Natural killer cell treated with Interleukin-12 subunit alpha and Interleukin-12 subunit beta and Interleukin-15 and Interleukin-18, amount 100 ng/mL, for 72 hours (primary cell): ENCODE measurements around the gene DISP3. TPM values are rescaled to one million over a fixed set of nuclear protein-coding genes. Genes with fewer than 3 reads are reported as not detected.
A peak's percentile ranks its signal among the peaks of the same experiment; 100 is the strongest.

Experiments
- ATAC-seq, 2 donors: fragments of 150-1000 bp; cut with Tn5 transposase in 1 of 2; sonication (Bioruptor Pico), chemical (Tn5 transposase) in 1 of 2; 2 replicates each; pipeline ENCODE4 v1.10.0; 2021
- DNase-seq: peaks from one replicate; pipeline ENCODE4 v3.0.0; 2022; ENCODE audit warnings: low spot score
- H3K27ac Mint-ChIP-seq, 2 donors: 1 replicate in 1 of 2; 2 replicates in 1 of 2; pipeline ENCODE4 v1.8.0; 2022; ENCODE audit warnings: mixed read lengths in 2 of 2, mild to moderate bottlenecking in 1 of 2, moderate library complexity in 1 of 2
- H3K27me3 Mint-ChIP-seq, 2 donors: 1 replicate in 1 of 2; 2 replicates in 1 of 2; pipeline ENCODE4 v1.8.0; 2022; ENCODE audit warnings: mixed read lengths in 2 of 2
- H3K36me3 Mint-ChIP-seq: one replicate; pipeline ENCODE4 v1.8.0; 2022; ENCODE audit warnings: mixed read lengths
- H3K4me1 Mint-ChIP-seq, 2 donors: 1 replicate in 1 of 2; 2 replicates in 1 of 2; pipeline ENCODE4 v1.8.0; 2022; ENCODE audit warnings: low read depth in 2 of 2, mixed read lengths in 2 of 2, mild to moderate bottlenecking in 1 of 2
- H3K4me3 Mint-ChIP-seq: one replicate; pipeline ENCODE4 v1.8.0; 2022; ENCODE audit warnings: mixed read lengths
- H3K9me3 Mint-ChIP-seq: 2 replicates; pipeline ENCODE4 v1.8.0; 2022; ENCODE audit warnings: mixed read lengths
- total RNA-seq, 2 donors: library from RNA; stranded (reverse); gene quantifications; one replicate each; pipeline ENCODE4 v1.2.3, GENCODE V29; 2022

DISP3 gene
- total RNA-seq: 1 to 10 TPM in 1 of 2 donors, under 1 TPM in 1; 0.81 to 1.8 TPM

- peaks cover 5 to 12% of the 10 kb centered on the region in 2 donors for H3K4me1 Mint-ChIP-seq
- peak within 1 kb of the TSS; percentile 57 for H3K4me3 Mint-ChIP-seq
- peaks cover 3% of the 10 kb centered on the region for H3K9me3 Mint-ChIP-seq
- H3K27ac Mint-ChIP-seq: no peak within 1 kb of the TSS
- H3K27me3 Mint-ChIP-seq: peaks cover 28 to 35% of the 10 kb centered on the region in 2 donors
- peak; percentile 77 for DNase-seq
- peak; percentile 85 to 88 for ATAC-seq
- H3K36me3 Mint-ChIP-seq: no peaks in the 10 kb centered on the region
Measured at GRCh38 chr1:11478571-11479374, at the start of gene DISP3. Gene DISP3 (plus strand): TSS chr1:11479155. CDS start chr1:11500993, 21,838 bp downstream.

GRCh38 chr1:11429226-11429625, 49.7 kb upstream of the DISP3 start:
- no peak overlapping the region for H3K27ac Mint-ChIP-seq
- no peaks in the 10 kb centered on the region for H3K27me3 Mint-ChIP-seq
- DNase-seq (no peak), ATAC-seq (no peak)
- H3K4me1 Mint-ChIP-seq: no peaks in the 10 kb centered on the region
- H3K36me3 Mint-ChIP-seq: no peaks in the 10 kb centered on the region
- no peak overlapping the region for H3K4me3 Mint-ChIP-seq
- no peaks in the 10 kb centered on the region for H3K9me3 Mint-ChIP-seq

- no peaks in the 10 kb centered on the region for H3K27me3 Mint-ChIP-seq
- ATAC-seq (no peak), DNase-seq (no peak)
- no peaks in the 10 kb centered on the region for H3K4me1 Mint-ChIP-seq
- H3K27ac Mint-ChIP-seq: no peak overlapping the region
- H3K4me3 Mint-ChIP-seq: no peak overlapping the region
- no peaks in the 10 kb centered on the region for H3K9me3 Mint-ChIP-seq
- H3K36me3 Mint-ChIP-seq: no peaks in the 10 kb centered on the region
Measured at GRCh38 chr1:11429935-11430334, 49.0 kb upstream of the DISP3 start.

GRCh38 chr1:11431941-11432507, 46.9 kb upstream of the DISP3 start:
- no peak for ATAC-seq
- Mint-ChIP-seq H3K9me3 (no peaks in the 10 kb centered on the region), H3K27ac (no peak overlapping the region), H3K27me3 (peaks cover 3 to 6% of the 10 kb centered on the region in 2 donors), H3K36me3 (no peaks in the 10 kb centered on the region), H3K4me3 (no peak overlapping the region), H3K4me1 (no peaks in the 10 kb centered on the region)
- DNase-seq: peak; percentile 1

GRCh38 chr1:11432526-11432925, 46.4 kb upstream of the DISP3 start:
- no peak overlapping the region for H3K27ac Mint-ChIP-seq
- ATAC-seq (no peak), DNase-seq (peak; percentile 37)

GRCh38 chr1:11434501-11434900, 44.5 kb upstream of the DISP3 start:
- DNase-seq (no peak), ATAC-seq (no peak)
- Mint-ChIP-seq H3K36me3 (no peaks in the 10 kb centered on the region), H3K9me3 (no peaks in the 10 kb centered on the region), H3K27me3 (peaks cover 3 to 6% of the 10 kb centered on the region in 2 donors), H3K4me3 (no peak overlapping the region), H3K27ac (no peak overlapping the region), H3K4me1 (no peaks in the 10 kb centered on the region)

More at GRCh38 chr1:11432526-11432925, 46.4 kb upstream of the DISP3 start:
- no peaks in the 10 kb centered on the region for H3K4me1 Mint-ChIP-seq
- peaks cover 3 to 6% of the 10 kb centered on the region in 2 donors for H3K27me3 Mint-ChIP-seq
- no peak overlapping the region for H3K4me3 Mint-ChIP-seq
- H3K36me3 Mint-ChIP-seq: no peaks in the 10 kb centered on the region
- H3K9me3 Mint-ChIP-seq: no peaks in the 10 kb centered on the region

GRCh38 chr1:11434926-11435325, 44.0 kb upstream of the DISP3 start:
- Mint-ChIP-seq H3K4me1 (no peaks in the 10 kb centered on the region), H3K36me3 (no peaks in the 10 kb centered on the region), H3K27ac (no peak overlapping the region), H3K4me3 (no peak overlapping the region), H3K27me3 (peaks cover 3 to 10% of the 10 kb centered on the region in 2 donors), H3K9me3 (no peaks in the 10 kb centered on the region)
- no peak for ATAC-seq
- no peak for DNase-seq

- H3K36me3 Mint-ChIP-seq: no peaks in the 10 kb centered on the region
- no peak overlapping the region for H3K27ac Mint-ChIP-seq
- H3K4me1 Mint-ChIP-seq: no peaks in the 10 kb centered on the region
- H3K4me3 Mint-ChIP-seq: no peak overlapping the region
- H3K27me3 Mint-ChIP-seq: peaks cover 17 to 31% of the 10 kb centered on the region in 2 donors
- DNase-seq (no peak), ATAC-seq (no peak)
- H3K9me3 Mint-ChIP-seq: no peaks in the 10 kb centered on the region
Measured at GRCh38 chr1:11438996-11439395, 40.0 kb upstream of the DISP3 start.

- Mint-ChIP-seq H3K9me3 (no peaks in the 10 kb centered on the region), H3K4me3 (no peak overlapping the region), H3K27me3 (peaks cover 28 to 40% of the 10 kb centered on the region in 2 donors), H3K36me3 (no peaks in the 10 kb centered on the region), H3K4me1 (no peaks in the 10 kb centered on the region), H3K27ac (no peak overlapping the region)
- ATAC-seq: no peak
- DNase-seq: no peak
Measured at GRCh38 chr1:11441211-11441952, 37.6 kb upstream of the DISP3 start.

GRCh38 chr1:11443043-11443442, 35.9 kb upstream of the DISP3 start:
- no peak overlapping the region for H3K27ac Mint-ChIP-seq
- no peak overlapping the region for H3K4me3 Mint-ChIP-seq
- peaks cover 28 to 40% of the 10 kb centered on the region in 2 donors for H3K27me3 Mint-ChIP-seq
- no peak for DNase-seq
- H3K4me1 Mint-ChIP-seq: no peaks in the 10 kb centered on the region
- H3K36me3 Mint-ChIP-seq: no peaks in the 10 kb centered on the region
- no peaks in the 10 kb centered on the region for H3K9me3 Mint-ChIP-seq
- ATAC-seq: no peak

GRCh38 chr1:11443961-11444658, 34.8 kb upstream of the DISP3 start:
- no peaks in the 10 kb centered on the region for H3K4me1 Mint-ChIP-seq
- peaks cover 28 to 40% of the 10 kb centered on the region in 2 donors for H3K27me3 Mint-ChIP-seq
- DNase-seq: no peak
- no peak overlapping the region for H3K27ac Mint-ChIP-seq
- no peak for ATAC-seq
- no peak overlapping the region for H3K4me3 Mint-ChIP-seq
- no peaks in the 10 kb centered on the region for H3K9me3 Mint-ChIP-seq
- no peaks in the 10 kb centered on the region for H3K36me3 Mint-ChIP-seq

GRCh38 chr1:11444907-11445306, 34.0 kb upstream of the DISP3 start:
- ATAC-seq (no peak), DNase-seq (no peak)
- Mint-ChIP-seq H3K4me1 (no peaks in the 10 kb centered on the region), H3K9me3 (no peaks in the 10 kb centered on the region), H3K36me3 (no peaks in the 10 kb centered on the region), H3K27ac (no peak overlapping the region), H3K4me3 (no peak overlapping the region), H3K27me3 (peaks cover 32 to 40% of the 10 kb centered on the region in 2 donors)

GRCh38 chr1:11447903-11448302, 31.1 kb upstream of the DISP3 start:
- Mint-ChIP-seq H3K9me3 (no peaks in the 10 kb centered on the region), H3K4me3 (no peak overlapping the region), H3K27me3 (peaks cover 21 to 23% of the 10 kb centered on the region in 2 donors), H3K27ac (no peak overlapping the region), H3K36me3 (no peaks in the 10 kb centered on the region), H3K4me1 (no peaks in the 10 kb centered on the region)
- DNase-seq: no peak
- ATAC-seq: no peak
